Stimulated activated CD8-positive, alpha-beta memory T cell treated with anti-CD3 and anti-CD28 coated beads, Interleukin-12 subunit alpha, Interleukin-12 subunit beta, amount 100 ng/mL, for 4 hours (primary cell): Measurements from ENCODE around the gene MAP3K7.

ENCODE experiments used
- DNase-seq: peaks from one replicate; pipeline ENCODE4 v3.0.0-alpha.2; 2020; ENCODE audit warnings: low read depth

The MAP3K7 gene

DNA sequence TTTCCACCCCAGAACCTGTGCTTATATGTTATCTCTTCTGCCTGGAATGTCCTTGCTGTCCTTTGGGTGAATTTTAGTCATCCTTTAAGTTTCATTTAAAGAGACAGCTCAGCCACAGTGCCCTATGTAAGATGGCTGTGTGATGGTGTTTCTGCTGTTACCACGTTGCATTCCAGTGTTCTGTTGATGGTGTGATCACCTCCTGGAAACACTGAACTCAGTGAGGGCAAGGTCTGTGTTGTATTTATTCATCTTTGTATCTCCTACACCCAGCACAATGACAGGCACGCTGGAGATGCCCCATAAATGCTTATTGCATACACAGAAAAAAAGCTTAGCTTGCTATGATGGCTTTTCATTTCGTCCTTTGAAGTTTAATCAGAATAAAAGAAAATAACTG, 102.5 kb downstream of the MAP3K7 start:
- no peak for DNase-seq

DNA sequence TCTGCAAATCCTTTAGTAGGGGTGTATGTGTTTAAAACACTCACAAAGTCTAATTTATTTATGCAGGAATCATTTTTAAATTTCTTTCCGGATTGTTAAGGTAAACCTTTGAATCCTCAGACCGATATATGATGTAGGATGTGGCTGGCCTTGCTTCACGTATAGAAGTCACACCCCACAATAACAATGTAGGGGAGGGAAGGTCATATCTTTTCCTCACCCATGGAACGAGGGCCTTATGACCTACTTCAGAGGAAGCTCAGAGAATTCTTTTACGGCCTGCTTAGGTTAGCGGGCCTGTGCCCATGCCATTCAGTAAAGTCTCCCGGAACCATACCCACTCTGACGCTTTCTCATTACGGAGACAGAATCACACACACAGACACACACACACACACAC, 102.9 kb downstream of the MAP3K7 start:
- no peak for DNase-seq

DNA sequence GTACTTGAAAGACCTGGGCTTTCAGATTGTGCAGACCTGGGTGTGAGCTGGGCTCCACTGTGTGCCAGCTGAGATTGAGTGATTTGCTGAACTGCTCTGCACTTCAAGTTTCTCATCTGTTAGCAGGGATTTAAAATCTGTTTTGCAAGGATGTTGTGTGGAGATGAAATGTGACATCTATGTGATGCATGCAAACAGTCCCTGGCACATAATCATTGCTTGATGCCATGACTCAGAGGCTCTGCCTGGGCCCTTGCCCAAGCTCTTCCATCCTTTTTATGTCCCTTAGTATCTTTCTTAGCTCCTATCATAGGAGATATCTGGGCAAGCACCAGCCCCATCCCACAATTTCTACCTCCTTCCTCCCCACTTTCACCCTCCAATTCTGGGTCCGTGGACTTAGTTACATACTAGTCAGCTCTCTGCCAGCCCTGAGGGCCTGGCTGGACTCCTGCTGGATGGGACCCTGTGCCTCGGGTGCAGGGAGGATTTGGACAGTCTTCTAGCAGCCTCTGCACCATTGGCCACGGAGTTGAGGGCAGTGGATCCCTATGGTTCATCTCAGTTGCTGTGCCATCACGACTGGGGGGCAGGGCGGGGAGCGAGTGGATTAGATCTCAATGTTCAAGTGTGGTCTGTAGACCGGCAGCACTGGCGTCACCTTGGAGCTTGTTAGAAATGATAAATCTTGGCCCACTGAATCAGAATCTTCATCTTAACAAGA, 103.6 kb downstream of the MAP3K7 start:
- DNase-seq, result no peak

DNA sequence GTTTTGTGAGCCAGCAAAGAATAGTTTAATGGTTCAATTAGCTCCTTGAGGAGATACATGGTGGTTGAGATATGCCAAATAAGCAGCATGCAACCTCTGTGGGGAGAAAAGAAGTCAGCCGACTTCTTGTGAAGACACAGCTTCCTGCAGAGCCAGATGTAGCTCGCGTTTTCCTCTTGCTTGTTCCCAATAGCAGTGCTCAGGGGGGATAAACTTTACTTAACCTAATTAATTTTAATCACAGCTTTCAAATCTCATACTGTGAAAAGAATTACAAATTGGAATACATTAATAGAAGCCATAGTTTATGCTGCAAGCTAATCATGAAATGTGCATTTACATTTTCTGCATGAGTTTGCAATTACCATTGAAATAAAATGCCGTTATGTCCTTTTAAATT, 106.2 kb downstream of the MAP3K7 start:
- DNase-seq, result no peak

DNA sequence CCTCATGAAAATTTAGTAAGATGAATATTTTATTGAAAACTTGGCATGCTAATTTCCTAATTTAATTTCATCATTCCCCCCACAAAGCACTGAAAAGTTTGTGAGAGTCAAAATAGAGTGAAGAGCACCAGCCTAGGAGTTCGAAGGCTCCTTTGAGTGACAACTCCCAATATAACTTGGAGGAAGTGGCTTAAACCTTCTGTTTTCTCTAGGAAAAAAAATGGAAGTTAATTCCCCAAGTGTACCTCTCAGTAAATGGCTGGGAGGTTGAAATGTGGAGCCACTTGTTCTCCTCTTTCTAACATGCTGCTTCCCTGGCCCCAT, 107.3 kb downstream of the MAP3K7 start:
- no peak for DNase-seq

DNA sequence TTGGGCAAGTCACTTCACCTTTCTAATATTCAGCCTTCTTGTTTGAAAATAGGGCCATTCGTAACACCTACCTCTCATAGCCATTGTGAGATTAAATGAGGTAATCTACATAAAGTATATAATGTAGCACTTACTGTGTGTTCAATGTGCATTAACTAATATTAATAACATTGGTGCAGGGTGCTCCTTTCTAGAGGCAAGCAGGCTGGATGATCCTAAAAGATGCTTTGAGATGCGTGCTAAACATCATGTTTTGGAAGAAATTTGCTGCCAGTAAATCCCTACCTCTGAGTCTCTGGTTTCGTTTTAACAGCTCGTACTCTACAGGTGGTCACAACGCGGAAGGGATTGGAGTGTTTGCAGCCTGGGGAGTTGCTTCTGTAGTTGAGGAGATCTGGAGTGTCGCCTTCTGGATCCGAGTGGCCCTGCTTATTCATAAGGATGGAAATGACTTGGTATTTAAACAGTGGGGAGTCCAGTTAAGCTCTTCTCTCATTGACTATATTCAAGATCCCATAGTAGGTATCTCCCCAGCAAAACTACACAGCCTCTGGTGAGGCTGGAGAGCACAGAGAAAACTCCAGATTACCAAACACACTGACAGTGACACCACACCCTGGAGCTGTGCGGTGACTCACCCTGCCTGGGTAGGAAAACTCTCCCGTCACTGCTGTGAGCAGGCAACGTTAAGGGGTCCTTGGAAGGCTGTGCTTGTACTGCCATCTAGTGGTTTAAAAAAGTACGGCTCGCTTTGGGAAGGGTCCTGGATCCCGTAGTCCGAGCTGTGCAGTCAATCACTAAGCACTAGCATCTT, 107.9 kb downstream of the MAP3K7 start:
- peak; percentile 67 for DNase-seq

DNA sequence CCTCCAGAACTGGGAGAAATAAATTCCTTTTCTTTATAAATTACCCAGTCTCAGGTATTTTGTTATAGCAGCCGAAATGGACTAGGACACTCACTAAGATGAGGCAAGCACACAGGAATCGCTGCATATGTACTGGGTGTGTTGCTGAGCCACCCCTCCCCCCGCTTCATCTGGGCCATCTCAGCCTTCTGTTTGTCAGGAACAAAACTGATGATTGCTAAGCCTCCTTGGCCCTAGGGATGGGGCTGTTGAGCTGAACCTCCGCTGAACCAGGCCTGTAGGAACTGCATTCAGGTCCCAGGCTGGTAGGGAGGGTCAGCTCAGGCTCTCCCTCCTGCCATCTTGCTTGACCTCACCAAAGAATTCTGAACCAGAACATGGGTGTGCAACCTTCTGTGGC, 108.6 kb downstream of the MAP3K7 start:
- DNase-seq, result no peak

DNA sequence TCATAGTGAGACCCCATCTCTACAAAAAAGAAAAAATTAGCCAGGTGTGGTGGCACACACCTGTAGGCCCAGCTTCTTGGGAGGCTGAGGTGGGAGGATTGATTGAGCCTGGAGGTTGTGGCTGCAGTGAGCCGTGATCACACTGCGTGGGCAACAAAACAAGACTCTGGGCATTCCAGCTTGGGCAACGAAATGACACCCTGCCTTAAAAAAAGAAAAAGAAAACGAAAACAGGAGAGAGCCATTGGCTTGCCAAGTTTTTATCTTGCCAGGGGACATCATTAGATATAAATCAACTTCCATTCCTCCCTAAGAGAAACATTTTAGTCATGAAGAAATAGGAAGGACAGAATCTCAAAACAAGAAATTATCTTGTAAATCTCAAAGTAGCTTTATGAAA, 109.5 kb downstream of the MAP3K7 start:
- DNase-seq, result no peak

DNA sequence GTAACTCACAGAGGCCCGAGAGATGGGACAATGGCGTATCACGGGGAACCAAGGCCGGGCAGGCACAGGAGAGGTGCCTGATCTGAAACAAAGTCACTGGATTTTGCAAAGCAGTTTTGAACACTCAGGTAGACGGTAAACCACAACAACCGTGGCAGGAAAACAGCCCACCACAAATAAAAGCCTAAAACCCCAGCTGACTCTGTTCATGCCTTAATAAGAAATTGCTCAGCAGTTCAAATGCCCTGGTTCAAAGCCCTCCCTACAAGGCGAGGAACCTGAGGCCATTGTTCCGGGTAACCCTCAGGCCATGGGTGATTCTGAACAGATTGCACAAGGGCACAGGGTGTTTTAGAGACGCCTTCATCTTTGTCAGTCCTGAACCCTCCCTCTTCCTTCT, 114.2 kb downstream of the MAP3K7 start:
- no peak for DNase-seq

DNA sequence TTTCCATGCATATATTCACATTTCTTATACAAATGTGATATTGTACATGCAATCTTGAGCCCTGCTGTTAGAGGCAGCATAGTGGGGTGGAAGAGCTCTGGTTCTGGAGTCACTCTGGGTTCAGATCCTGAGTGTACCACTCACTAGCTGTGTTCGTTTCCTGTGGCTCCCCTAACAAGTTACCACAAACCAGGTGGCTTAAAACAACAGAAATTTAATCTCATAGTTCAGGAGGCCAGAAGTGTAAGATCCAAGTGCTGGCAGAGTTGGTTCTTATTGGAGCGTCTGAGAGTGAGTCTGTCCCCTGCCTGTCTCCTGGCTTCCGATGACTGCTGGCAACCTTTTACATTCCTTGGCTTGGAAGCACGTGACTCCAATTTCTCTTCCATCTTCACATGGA, 115.6 kb downstream of the MAP3K7 start:
- DNase-seq, result no peak

DNA sequence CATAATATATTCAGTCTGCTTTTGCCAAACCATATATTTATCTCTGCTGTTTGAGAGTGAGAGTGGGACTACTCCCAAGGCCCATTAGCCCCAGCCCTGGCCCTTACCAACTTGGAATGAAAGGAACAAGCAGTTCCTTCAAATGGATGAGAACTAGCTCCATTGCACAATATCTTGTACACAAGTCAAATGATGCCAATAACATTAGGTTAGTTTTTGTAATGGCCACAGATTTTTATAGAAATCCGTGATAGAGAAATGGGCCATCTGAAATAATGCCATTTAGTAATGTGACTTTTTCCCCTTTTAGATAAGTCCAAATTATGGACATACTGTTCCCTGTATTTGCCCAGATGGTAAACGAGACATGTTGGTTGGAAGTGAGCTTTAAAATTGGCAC, 117.0 kb downstream of the MAP3K7 start:
- DNase-seq, result no peak

DNA sequence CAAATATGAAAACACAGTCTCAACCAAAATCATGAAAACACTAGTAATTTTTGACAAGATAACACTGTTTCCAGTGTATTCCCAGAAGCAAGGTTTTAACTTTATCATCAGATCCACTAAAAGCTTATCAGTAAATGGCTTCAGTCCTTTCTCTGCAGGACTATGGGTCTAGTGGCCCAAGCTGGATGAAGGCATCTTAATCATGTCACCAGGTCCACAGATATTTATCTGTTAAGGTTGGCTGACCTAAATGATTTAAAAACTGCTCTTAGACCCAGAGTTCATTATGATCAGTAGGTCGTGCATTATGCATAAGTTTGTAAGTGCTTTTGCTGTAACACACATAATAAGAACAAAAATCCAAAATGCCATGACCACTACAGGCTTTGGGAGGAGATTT, 118.0 kb downstream of the MAP3K7 start:
- no peak for DNase-seq

DNA sequence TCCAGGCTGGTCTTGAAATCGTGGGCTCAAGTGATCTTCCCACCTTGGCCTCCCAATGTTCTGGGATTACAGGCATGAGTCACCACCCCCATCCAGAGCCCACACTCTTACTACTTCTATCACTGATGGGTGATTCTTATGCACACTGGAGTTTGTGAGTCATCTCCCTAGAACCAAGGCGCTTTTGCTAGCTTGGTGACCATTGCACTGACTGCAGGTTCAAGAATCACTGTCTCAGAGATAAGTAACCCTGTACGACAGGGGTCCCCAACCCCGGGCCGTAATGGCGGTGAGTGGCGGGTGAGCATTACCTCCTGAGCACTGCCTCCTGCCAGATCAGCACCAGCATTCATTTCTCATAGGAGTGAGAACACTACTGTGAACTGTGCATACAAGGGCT, 118.8 kb downstream of the MAP3K7 start:
- DNase-seq, result no peak

DNA sequence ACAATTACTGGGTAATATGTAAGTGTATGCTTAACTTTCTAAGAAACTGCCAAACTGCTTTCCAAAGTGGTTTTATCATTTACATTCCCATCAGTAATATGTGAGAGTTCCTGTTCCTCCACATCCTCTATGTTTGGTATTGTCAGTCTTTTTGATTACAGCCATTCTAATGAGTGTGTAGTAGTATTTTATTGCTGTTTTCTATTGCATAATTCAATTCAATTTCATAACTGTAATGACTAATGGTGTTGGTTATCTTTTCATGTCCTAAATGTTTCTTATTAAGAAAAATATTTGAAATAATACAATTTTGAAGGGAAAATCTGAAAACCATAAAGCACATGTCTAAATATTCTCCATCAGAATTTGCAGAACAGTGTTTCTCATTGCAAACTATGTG, 119.3 kb downstream of the MAP3K7 start:
- DNase-seq, result no peak

DNA sequence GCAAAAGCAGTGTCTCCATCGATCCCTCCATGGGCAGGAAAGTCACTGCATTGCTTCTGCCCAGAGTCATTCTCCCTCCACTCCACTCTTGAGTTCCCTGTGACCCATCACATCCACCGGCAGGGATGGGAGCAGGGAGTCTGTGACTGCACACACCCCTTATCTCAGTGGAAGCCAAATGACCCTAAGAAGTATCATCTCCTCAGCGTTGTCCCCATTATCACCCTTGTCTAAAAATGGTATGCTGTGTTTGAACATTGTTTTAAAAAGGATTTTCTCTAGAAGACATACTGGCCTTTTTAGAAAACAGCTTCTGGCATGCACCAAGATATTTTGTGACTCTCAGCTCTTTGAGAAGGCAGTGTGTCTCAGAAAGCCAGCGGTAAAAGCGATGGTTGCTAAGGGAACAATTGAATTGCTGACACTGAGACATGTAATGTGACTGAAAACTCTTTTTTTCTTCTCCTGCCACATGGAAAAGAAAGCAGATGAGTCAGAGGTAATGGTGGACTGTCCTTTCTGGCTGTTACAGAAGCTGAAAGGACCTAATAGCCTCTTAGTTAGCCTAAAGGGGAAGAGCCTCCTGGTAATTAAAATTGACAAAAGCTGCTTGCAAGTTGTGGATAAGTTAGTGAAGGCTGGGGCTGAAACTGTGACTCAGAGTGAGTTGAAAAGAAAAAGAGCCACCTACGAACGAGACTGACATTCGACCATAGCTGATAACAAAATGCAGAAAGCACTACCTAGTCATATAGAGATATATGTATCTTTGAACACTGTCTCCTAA, 120.5 kb downstream of the MAP3K7 start:
- DNase-seq, result no peak

DNA sequence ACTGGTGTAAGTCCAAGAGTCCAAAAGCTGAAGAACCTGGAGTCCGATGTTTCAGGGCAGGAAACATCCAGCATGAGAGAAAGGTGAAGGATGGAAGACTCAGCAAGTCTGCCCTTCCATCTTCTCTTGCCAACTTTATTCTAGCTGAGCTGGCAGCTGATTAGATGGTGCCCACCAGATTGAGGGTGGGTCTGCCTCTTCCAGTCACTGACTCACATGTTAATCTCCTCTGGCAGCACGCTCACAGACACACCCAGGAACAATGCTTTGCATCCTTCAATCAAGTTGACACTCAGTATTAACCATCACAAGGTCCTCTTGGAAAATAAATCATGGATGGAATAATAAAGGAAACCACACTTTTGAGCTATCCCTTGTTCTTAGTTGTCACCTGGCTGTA, 121.2 kb downstream of the MAP3K7 start:
- no peak for DNase-seq

DNA sequence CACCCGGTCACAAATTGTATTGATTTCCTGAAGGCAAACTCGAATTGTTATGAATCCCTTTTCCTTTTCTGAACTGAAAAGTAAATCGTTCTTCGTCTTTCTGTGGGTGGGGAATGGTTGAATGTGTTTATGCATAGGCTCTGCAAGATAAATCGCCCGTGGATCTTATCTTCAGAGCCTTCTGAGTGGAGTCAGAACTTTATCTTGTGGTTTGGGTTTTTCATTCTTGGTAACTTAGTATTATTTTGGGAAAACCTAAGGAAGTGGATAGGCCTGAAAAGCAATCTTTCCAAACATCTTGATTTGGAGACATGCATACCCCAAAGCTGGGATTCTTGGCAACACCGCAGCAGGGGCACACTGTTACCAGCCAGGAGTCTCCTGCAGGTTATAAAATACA, 122.4 kb downstream of the MAP3K7 start:
- DNase-seq, result no peak

DNA sequence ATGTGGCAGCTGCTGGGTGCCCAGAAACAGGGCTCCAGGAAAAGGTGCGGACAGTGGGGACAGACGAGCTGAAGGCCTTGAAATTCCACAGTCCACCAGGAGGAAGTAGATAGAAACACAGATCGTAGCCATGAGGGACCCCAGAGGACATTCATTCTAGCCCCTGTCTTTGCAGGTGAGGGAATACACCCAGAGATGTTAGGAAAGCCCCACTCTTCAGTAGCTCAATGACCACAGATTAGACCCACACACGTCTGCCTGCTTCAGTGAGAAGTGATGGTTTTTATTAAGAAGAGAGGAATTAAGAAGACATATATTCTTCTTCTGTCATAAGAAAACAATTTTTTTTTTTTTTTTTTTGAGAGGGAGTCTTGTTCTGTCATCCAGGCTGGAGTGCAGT, 123.0 kb downstream of the MAP3K7 start:
- DNase-seq, result no peak
